DMS153 (cell line): ENCODE measurements around the gene SLC35B2.
"Not testable (repeated sequence)": the region's sequence is repeated elsewhere in the genome, so short reads cannot be mapped to it uniquely, and the experiment has no call there.

Experiments used
- DNase-seq: peaks from one replicate; lab custom pipeline; 2025; lab: John Stamatoyannopoulos, UW

Gene SLC35B2

GRCh38 chr6:44235269-44235668, 22.1 kb downstream of the SLC35B2 start:
- DNase-seq: no peak

DNA sequence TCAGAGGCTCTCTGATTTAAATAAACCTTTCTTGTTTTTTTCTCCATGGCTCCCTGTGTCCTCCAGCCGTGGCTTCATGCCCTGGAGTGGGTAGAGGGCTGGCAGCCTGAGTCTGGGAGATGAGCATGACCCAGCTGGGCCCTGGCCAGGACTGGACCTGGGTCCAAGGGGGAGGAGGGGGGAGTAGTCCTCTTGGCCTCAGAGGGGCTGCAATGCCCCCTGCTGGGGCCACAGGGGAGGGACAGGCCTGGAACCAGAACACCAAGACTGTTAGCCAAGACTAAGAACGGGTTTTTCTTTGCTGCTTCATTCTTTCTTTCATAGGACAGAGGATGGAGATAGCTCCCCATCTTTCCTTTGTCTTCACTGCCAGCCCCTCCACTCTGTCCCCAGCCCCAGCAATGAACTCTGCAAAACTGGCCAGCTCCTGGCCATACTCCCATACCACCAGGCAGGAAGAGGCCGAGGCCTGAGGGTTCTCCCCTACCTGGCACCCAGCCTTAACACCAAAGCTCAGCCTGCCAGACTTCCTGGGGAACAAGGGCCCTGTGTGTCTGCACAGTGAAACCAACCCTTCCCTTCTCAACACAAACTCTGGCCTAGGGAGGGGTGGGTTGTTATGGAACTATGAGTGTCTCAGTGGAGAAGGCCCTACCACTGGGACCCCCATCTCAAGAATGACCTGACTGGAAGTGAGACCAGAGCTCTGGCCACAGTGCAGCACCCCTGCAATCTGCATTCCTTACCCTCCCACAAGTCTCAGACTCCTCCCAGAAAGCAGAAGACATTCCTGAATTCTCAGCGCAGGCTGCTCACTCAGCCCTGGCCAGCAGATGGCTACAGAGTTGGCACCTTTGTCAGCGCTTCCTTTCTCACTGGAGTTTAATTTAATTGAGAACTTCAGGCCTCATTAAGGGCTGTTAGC, 23.0 kb downstream of the SLC35B2 start:
- DNase-seq: no peak

DNA sequence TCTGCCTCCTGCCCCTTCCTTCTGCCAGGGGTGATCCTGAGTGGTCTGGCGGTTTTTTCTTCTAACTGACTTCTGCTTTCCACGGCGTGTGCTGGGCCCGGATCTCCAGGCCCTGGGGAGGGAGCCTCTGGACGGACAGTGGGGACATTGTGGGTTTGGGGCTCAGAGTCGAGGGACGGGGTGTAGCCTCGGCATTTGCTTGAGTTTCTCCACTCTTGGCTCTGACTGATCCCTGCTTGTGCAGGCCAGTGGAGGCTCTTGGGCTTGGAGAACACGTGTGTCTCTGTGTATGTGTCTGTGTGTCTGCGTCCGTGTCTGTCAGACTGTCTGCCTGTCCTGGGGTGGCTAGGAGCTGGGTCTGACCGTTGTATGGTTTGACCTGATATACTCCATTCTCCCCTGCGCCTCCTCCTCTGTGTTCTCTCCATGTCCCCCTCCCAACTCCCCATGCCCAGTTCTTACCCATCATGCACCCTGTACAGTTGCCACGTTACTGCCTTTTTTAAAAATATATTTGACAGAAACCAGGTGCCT, 23.7 kb downstream of the SLC35B2 start:
- DNase-seq: no peak

- DNase-seq: no peak
These were observed 24.4 kb downstream of the SLC35B2 start for GRCh38 chr6:44232676-44233566.

DNA sequence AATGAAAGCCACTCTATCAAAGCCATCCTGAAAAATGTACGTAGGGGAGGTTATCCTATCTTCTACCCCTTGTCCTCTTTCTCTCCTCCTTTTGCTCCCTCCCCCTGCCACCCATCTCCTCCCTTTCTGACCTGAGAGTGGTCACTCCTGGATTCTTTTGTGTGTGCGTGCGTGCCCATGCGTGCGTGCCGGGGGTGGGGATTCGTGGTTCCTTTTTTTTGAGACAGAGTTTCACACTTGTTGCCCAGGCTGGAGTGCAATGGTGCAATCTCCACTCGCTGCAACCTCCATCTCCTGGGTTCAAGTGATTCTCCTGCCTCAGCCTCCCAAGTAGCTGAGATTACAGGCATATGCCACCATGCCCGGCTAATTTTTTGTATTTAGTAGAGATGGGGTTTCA, 25.9 kb downstream of the SLC35B2 start:
- DNase-seq: not testable (repeated sequence)

DNA sequence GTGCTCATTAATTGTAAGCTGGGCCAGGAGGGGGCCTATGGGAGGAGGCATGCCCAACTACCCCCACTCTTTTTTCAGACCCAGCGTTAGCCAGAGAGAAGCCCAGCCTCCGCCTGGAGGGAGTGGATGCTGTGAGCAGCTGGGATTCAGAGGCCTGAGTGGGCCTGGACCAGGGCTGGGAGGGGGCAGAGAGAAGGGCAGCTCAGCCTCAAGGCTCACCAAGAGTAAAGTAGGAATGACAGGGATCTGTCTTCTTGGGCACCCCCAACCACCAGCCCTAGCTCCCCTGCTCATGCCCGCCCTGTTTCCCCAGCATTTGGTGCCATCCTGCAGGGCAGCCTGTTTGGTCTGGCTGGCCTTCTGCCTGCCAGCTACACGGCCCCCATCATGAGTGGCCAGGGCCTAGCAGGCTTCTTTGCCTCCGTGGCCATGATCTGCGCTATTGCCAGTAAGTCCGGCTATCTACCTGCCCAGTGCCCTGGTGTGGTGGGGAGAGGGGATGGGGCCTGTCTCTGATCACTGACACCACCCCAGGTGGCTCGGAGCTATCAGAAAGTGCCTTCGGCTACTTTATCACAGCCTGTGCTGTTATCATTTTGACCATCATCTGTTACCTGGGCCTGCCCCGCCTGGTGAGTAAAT, 27.2 kb downstream of the SLC35B2 start:
- no peak for DNase-seq

- DNase-seq: no peak
These were observed 27.8 kb downstream of the SLC35B2 start for GRCh38 chr6:44229376-44230033.

DNA sequence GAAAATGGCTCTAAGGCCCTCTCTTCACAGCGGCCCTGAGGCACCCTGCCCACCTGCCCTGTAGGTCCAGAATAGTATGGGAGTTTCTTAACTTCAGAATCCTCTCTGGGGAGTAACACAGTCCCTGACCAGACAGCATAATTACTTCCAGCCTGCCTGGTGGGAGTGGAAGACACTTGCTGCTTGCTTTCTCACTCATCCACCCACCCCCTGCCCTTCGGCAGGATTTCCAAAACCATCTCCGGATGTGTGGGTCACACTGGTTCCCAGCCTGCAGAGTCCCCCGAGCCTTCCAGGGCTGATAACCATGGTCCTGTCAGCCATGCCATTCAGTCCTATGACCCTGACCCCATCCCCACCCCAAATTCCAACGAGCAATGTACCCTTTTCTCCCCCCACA, 28.5 kb downstream of the SLC35B2 start:
- no peak for DNase-seq

- DNase-seq: no peak
These were observed 28.9 kb downstream of the SLC35B2 start for GRCh38 chr6:44228433-44228832.

- no peak for DNase-seq
These were observed 29.3 kb downstream of the SLC35B2 start for GRCh38 chr6:44228031-44228430.

DNA sequence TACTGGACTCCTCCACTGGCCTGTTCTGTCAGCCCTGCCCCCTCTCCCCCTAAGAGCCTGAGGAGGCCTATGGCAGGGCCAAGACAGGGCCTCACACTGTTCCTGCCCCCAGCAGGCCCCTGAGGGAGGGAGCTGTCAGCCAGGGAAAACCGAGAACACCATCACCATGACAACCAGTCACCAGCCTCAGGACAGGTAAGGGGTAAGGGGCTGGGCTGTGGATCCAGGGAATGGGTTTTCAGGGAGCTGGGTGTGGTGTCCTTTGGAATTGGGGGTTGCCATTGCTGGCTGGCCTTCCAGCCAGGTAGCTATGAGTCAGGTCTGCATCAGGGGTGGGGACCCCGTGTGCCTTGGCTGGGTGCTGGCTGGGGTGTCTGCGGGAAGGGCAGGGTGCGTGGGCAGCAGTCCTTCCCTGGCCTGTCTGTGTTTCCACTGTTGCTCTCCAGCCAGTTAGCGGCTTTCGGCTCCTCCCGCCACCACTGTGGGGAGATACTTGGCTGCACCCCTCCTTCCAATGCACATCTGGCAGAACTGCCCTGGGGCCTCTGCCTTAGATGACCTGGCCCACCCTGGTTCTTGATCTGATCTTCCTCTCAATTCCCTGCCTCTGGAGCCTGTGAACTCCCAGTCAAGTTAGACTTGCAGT, 30.1 kb downstream of the SLC35B2 start:
- no peak for DNase-seq

GRCh38 chr6:44226368-44227147, 30.8 kb downstream of the SLC35B2 start:
- no peak for DNase-seq

DNA sequence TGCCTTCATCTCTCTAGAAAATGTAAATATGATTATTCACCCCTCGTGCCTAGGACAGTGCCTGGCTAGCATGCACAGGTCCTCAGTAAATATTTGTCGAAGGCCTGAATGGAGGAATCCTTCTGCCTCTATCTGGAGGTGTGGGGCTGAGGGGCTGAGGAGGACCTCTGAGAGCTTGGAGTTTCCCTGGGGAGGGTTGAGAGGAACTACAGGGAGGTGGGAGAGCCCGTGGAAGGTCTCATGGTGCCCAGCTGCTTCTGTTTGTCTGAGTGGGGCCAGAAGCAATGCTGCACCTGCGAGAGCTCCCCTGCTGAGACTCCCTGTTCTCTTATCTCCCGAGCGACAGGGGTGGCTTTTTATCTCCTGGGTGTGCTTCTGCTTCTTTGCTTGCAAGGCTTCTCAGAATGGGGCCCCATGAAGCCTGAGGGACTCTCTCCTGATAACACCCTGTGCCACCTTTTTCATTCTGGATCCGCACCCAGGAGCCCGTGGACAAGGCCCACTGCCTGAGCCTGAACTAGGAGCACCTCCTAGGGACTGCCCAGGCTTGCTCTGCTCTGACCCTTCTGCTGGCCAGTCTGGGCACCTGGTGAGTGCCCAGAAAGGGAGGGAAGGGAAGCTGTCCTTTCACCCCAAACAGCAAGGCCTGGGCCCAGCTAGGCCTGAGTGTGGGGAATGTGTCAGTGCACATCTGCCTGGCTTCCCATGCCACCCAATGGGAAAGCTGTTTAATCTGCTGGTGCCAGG, 31.6 kb downstream of the SLC35B2 start:
- DNase-seq: no peak

GRCh38 chr6:44224965-44225305, 32.4 kb downstream of the SLC35B2 start:
- no peak for DNase-seq

- no peak for DNase-seq
These were observed 33.0 kb downstream of the SLC35B2 start for GRCh38 chr6:44224029-44224964.

DNA sequence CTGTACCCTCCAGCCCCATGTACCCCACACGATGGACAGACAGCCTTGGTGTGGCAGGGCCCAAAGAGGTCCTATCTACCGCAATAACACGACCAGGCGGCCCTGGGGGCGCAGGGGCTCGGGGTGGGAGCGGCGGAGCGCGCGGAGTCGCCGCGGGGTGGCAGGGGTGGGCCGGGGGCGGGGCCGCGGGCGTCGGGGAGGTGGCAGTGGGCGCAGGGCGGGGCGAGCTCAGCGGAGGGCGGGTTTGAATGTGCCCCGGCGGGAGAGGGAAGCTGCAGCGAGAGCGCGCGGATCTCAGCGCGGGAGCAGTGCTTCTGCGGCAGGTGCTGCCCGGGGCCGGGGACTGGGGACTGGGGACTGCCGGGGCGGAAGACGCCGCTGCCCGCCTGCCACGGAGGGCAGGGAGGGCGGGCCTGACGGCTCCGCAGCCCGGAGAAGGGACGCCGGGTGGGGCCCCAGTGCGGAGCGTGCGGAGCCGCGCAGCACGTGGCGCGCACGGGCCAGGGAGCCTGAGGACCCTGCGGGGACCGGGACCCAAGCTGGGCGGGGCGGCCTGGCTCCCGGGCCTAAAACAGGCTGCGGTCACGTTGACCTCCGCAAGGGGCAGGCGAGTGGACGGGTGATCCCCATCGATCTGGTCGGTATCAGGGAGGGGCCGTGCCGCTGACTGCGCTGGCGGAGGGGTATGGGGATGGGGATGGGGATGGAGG, 33.9 kb downstream of the SLC35B2 start, which contains the start of gene SLC29A1:
Gene SLC29A1, plus strand, starts transcription at position 277 of the 710 bp plus-strand sequence. CDS start 3,719 bp downstream, outside the sequence.
- peak; percentile 50 for DNase-seq

DNA sequence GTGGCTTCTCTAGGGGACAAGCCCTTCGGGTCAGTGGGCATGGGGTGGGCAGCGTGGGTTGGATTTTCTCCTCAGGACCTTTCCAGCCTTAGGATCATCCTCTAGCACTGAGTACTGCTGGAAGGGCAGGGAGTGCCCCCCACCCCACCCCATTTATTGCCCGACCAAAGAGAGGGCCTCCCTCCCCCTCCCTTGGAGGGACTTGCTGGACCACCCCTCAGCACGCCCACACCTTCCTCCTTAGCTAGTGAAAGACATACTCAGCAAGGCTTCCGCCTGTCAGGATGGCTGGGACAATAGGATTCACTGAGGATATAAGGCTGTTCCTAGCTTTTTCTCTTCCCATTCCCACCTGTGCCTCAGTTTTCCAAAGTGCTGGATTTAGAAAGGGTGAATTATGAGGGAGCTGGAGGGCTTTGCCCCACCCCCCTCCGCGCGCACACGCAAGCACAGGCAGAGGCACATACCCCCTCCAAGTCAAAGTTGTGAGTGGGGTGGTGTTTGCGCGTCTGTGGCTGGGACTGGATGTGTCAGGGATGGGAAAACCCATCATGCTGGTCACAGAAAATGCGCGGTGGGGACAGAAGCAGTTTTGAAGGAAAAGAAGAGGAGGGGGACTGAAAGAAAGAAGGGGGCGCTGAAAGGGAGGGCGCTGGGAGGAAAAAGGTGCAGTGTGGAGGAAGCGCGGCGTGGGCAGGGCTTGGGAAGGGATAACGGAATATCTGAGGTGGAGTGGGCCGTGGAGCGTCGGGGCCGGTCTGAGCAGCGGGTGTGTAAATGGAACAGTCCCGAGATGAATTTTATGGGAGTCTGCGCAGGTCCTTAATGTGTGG, 34.6 kb downstream of the SLC35B2 start:
- DNase-seq: no peak
